Muscle layer of colon (tissue), 2 donors: ENCODE data around the gene MACC1.
"Not testable (repeated sequence)": the region's sequence is repeated elsewhere in the genome, so short reads cannot be mapped to it uniquely, and the experiment has no call there.

Experiments used
- H3K27ac ChIP-seq: one replicate; pipeline ENCODE4 v1.7.0; 2013; ENCODE audit warnings: low read depth, mild to moderate bottlenecking, low read length, moderate library complexity
- H3K27me3 ChIP-seq, 2 donors: one replicate each; pipeline ENCODE4 v1.7.0; 2013; ENCODE audit warnings: low read length in 2 of 2, mild to moderate bottlenecking in 2 of 2; ENCODE audit not compliant: insufficient read depth in 2 of 2, control insufficient read depth in 1 of 2
- H3K36me3 ChIP-seq: one replicate; pipeline ENCODE4 v1.7.0; 2013; ENCODE audit warnings: mild to moderate bottlenecking, low read length; ENCODE audit not compliant: insufficient read depth
- H3K4me1 ChIP-seq: one replicate; pipeline ENCODE4 v1.7.0; 2013; ENCODE audit warnings: mild to moderate bottlenecking, low read length; ENCODE audit not compliant: insufficient read depth
- H3K4me3 ChIP-seq, 2 donors: one replicate each; pipeline ENCODE4 v1.7.0; 2013; ENCODE audit warnings: low read length in 2 of 2, low read depth in 1 of 2, mild to moderate bottlenecking in 1 of 2, moderate library complexity in 1 of 2
- H3K9ac ChIP-seq: one replicate; pipeline ENCODE4 v1.7.0; 2013; ENCODE audit warnings: low read length
- H3K9me3 ChIP-seq: one replicate; pipeline ENCODE4 v1.7.0; 2013; ENCODE audit warnings: mild to moderate bottlenecking, low read length
- donor health status: abdominal sarcoma.
- donor health status: Adenocarcinoma of cecum.

Gene MACC1

GRCh38 chr7:20188567-20188966 lies 28.6 kb downstream of the MACC1 start:
- Histone ChIP-seq H3K9ac (no peak overlapping the region), H3K4me3 (no peak overlapping the region), H3K27ac (no peak overlapping the region), H3K9me3 (no peaks in the 10 kb centered on the region), H3K27me3 (no peaks in the 10 kb centered on the region), H3K36me3 (no peaks in the 10 kb centered on the region), H3K4me1 (no peaks in the 10 kb centered on the region)

- H3K9me3 ChIP-seq, H3K27me3 ChIP-seq, H3K27ac ChIP-seq, H3K36me3 ChIP-seq, H3K4me1 ChIP-seq, H3K4me3 ChIP-seq, H3K9ac ChIP-seq: not testable (repeated sequence)
These were observed 29.3 kb downstream of the MACC1 start for GRCh38 chr7:20187850-20188249.

GRCh38 chr7:20185988-20186387 lies 31.2 kb downstream of the MACC1 start:
- H3K36me3 ChIP-seq: no peaks in the 10 kb centered on the region
- H3K4me3 ChIP-seq: no peak overlapping the region
- H3K4me1 ChIP-seq: no peaks in the 10 kb centered on the region
- no peak overlapping the region for H3K9ac ChIP-seq
- no peaks in the 10 kb centered on the region for H3K27me3 ChIP-seq
- no peak overlapping the region for H3K27ac ChIP-seq
- H3K9me3 ChIP-seq: no peaks in the 10 kb centered on the region

- no peaks in the 10 kb centered on the region for H3K27me3 ChIP-seq
- H3K27ac ChIP-seq: no peak overlapping the region
- no peaks in the 10 kb centered on the region for H3K36me3 ChIP-seq
- no peaks in the 10 kb centered on the region for H3K9me3 ChIP-seq
- H3K4me3 ChIP-seq: no peak overlapping the region
- H3K9ac ChIP-seq: no peak overlapping the region
- H3K4me1 ChIP-seq: no peaks in the 10 kb centered on the region
These were observed 34.1 kb downstream of the MACC1 start for GRCh38 chr7:20183086-20183485.

GRCh38 chr7:20176578-20177242 lies 40.5 kb downstream of the MACC1 start:
- Histone ChIP-seq H3K9ac (no peak overlapping the region), H3K4me3 (no peak overlapping the region), H3K27me3 (no peaks in the 10 kb centered on the region), H3K9me3 (no peaks in the 10 kb centered on the region), H3K36me3 (no peaks in the 10 kb centered on the region), H3K4me1 (no peaks in the 10 kb centered on the region), H3K27ac (no peak overlapping the region)

- H3K27ac ChIP-seq: no peak overlapping the region
These were observed 43.4 kb downstream of the MACC1 start for GRCh38 chr7:20173828-20174227.

GRCh38 chr7:20172736-20173334 lies 44.3 kb downstream of the MACC1 start:
- no peaks in the 10 kb centered on the region for H3K36me3 ChIP-seq
- H3K9ac ChIP-seq: no peak overlapping the region
- H3K4me1 ChIP-seq: no peaks in the 10 kb centered on the region
- no peak overlapping the region for H3K27ac ChIP-seq
- H3K9me3 ChIP-seq: no peaks in the 10 kb centered on the region
- no peaks in the 10 kb centered on the region for H3K27me3 ChIP-seq
- no peak overlapping the region for H3K4me3 ChIP-seq

More at GRCh38 chr7:20173828-20174227, 43.4 kb downstream of the MACC1 start:
- no peaks in the 10 kb centered on the region for H3K9me3 ChIP-seq
- no peaks in the 10 kb centered on the region for H3K36me3 ChIP-seq
- H3K9ac ChIP-seq: no peak overlapping the region
- H3K27me3 ChIP-seq: no peaks in the 10 kb centered on the region
- H3K4me3 ChIP-seq: no peak overlapping the region
- H3K4me1 ChIP-seq: no peaks in the 10 kb centered on the region

- H3K27ac ChIP-seq: no peak overlapping the region
- no peaks in the 10 kb centered on the region for H3K36me3 ChIP-seq
- H3K4me3 ChIP-seq: no peak overlapping the region
- no peaks in the 10 kb centered on the region for H3K4me1 ChIP-seq
- H3K9ac ChIP-seq: no peak overlapping the region
- H3K27me3 ChIP-seq: no peaks in the 10 kb centered on the region
- no peaks in the 10 kb centered on the region for H3K9me3 ChIP-seq
These were observed 46.6 kb downstream of the MACC1 start for GRCh38 chr7:20170633-20171032.

GRCh38 chr7:20165146-20165510 lies 52.1 kb downstream of the MACC1 start:
- H3K4me1 ChIP-seq: no peaks in the 10 kb centered on the region
- no peak overlapping the region for H3K9ac ChIP-seq
- H3K27ac ChIP-seq: no peak overlapping the region
- H3K36me3 ChIP-seq: no peaks in the 10 kb centered on the region
- no peaks in the 10 kb centered on the region for H3K9me3 ChIP-seq
- H3K4me3 ChIP-seq: no peak overlapping the region
- H3K27me3 ChIP-seq: no peaks in the 10 kb centered on the region

GRCh38 chr7:20164425-20165145 lies 52.6 kb downstream of the MACC1 start:
- Histone ChIP-seq H3K36me3 (no peaks in the 10 kb centered on the region), H3K9ac (no peak overlapping the region), H3K4me3 (no peak overlapping the region), H3K27me3 (no peaks in the 10 kb centered on the region), H3K27ac (no peak overlapping the region), H3K9me3 (no peaks in the 10 kb centered on the region), H3K4me1 (no peaks in the 10 kb centered on the region)

- Histone ChIP-seq H3K27me3 (no peaks in the 10 kb centered on the region), H3K9ac (no peak overlapping the region), H3K9me3 (no peaks in the 10 kb centered on the region), H3K4me3 (no peak overlapping the region), H3K4me1 (peaks cover 4% of the 10 kb centered on the region), H3K36me3 (no peaks in the 10 kb centered on the region), H3K27ac (no peak overlapping the region)
These were observed 54.5 kb downstream of the MACC1 start for GRCh38 chr7:20162665-20163064.
